Urinary bladder (tissue), 4 donors: ENCODE results near the gene GJE1. TPM values are rescaled to one million over a fixed set of nuclear protein-coding genes. Genes with fewer than 3 reads are reported as not detected.
A peak's percentile ranks its signal among the peaks of the same experiment; 100 is the strongest.
"Not testable (repeated sequence)": the region's sequence is repeated elsewhere in the genome, so short reads cannot be mapped to it uniquely, and the experiment has no call there.

Source experiments
- DNase-seq: peaks from one replicate; pipeline ENCODE4 v3.0.0-alpha.2; 2015; ENCODE audit errors: extremely low spot score
- H3K27ac ChIP-seq: one replicate; pipeline ENCODE4 v1.5.1; 2013; ENCODE audit warnings: low read depth, mild to moderate bottlenecking, moderate library complexity
- H3K36me3 ChIP-seq: one replicate; pipeline ENCODE4 v1.6.1; 2013; ENCODE audit warnings: mild to moderate bottlenecking, moderate library complexity; ENCODE audit not compliant: insufficient read depth
- H3K4me1 ChIP-seq: one replicate; pipeline ENCODE4 v1.6.1; 2013; ENCODE audit warnings: mild to moderate bottlenecking, moderate library complexity; ENCODE audit not compliant: insufficient read depth
- H3K4me3 ChIP-seq: one replicate; pipeline ENCODE4 v1.5.1; 2013; ENCODE audit warnings: low read depth, low read length
- WGBS: extraction: QIAGEN DNeasy Blood & Tissue Kit; methylation state at CpG from one replicate; pipeline ENCODE4 v1.1.7; 2013; 5-methylcytosine and 5-hydroxymethylcytosine counted together
- polyA plus RNA-seq: library from polyadenylated mRNA; stranded (reverse); fragments of 200-250 nt; gene quantifications from one replicate; pipeline ENCODE4 v1.2.3, GENCODE V29; 2013
- total RNA-seq: library from RNA; depleted of rRNA; stranded (reverse); fragments of >200 nt; gene quantifications from one replicate; pipeline ENCODE4 v1.2.3, GENCODE V29; 2014
- donor health status: healthy with polysubstance abuse.
- donor health status: healthy.

The GJE1 gene
- total RNA-seq: not detected
- polyA plus RNA-seq: not detected

GRCh38 chr6:142132625-142133024, at the start of gene GJE1:
Gene GJE1 (plus strand): TSS chr6:142132925. CDS start chr6:142133159, 234 bp downstream.
- no peak within 1 kb of the TSS for H3K27ac ChIP-seq
- no peak for DNase-seq
- WGBS: 56% methylated on average over 1 of the region's 1 CpG
- no peaks in the 10 kb centered on the region for H3K36me3 ChIP-seq
- H3K4me1 ChIP-seq: no peaks in the 10 kb centered on the region
- H3K4me3 ChIP-seq: no peak within 1 kb of the TSS

GRCh38 chr6:142087950-142088857, 44.5 kb upstream of the GJE1 start:
- WGBS: 11% methylated on average over 49 of the region's 49 CpGs
- no peaks in the 10 kb centered on the region for H3K4me1 ChIP-seq

GRCh38 chr6:142088858-142089216, 43.9 kb upstream of the GJE1 start:
- DNase-seq: no peak
- Histone ChIP-seq H3K27ac (no peak overlapping the region), H3K36me3 (no peaks in the 10 kb centered on the region), H3K4me3 (no peak overlapping the region), H3K4me1 (no peaks in the 10 kb centered on the region)
- WGBS: 2% methylated on average over 14 of the region's 14 CpGs

More at GRCh38 chr6:142087950-142088857, 44.5 kb upstream of the GJE1 start:
- Histone ChIP-seq H3K4me3 (no peak overlapping the region), H3K27ac (no peak overlapping the region), H3K36me3 (no peaks in the 10 kb centered on the region)
- DNase-seq: no peak

- not testable (repeated sequence) for H3K36me3 ChIP-seq, DNase-seq, H3K27ac ChIP-seq, H3K4me1 ChIP-seq, H3K4me3 ChIP-seq
- 97% methylated on average over 5 of the region's 5 CpGs for WGBS
These were observed 27.9 kb upstream of the GJE1 start for GRCh38 chr6:142104820-142105219.

GRCh38 chr6:142110820-142111219, 21.9 kb upstream of the GJE1 start:
- not testable (repeated sequence) for H3K4me1 ChIP-seq, H3K4me3 ChIP-seq, DNase-seq, H3K36me3 ChIP-seq, H3K27ac ChIP-seq
- 88% methylated on average over 9 of the region's 9 CpGs for WGBS

GRCh38 chr6:142112451-142113061, 20.2 kb upstream of the GJE1 start:
- Histone ChIP-seq H3K36me3 (no peaks in the 10 kb centered on the region), H3K4me1 (no peaks in the 10 kb centered on the region), H3K27ac (no peak overlapping the region), H3K4me3 (no peak overlapping the region)
- peak; percentile 33 for DNase-seq
- under 1% methylated on average over 4 of the region's 4 CpGs for WGBS

GRCh38 chr6:142117366-142117765, 15.4 kb upstream of the GJE1 start:
- Histone ChIP-seq H3K27ac (no peak overlapping the region), H3K4me1 (no peaks in the 10 kb centered on the region), H3K4me3 (no peak overlapping the region), H3K36me3 (no peaks in the 10 kb centered on the region)
- WGBS: 81% methylated on average over 2 of the region's 2 CpGs
- DNase-seq: no peak

- no peaks in the 10 kb centered on the region for H3K4me1 ChIP-seq
- DNase-seq: no peak
- no peak overlapping the region for H3K4me3 ChIP-seq
- H3K36me3 ChIP-seq: no peaks in the 10 kb centered on the region
- H3K27ac ChIP-seq: no peak overlapping the region
- whole genome bisulfite sequencing: 69% methylated on average over 3 of the region's 3 CpGs
These were observed 14.4 kb upstream of the GJE1 start for GRCh38 chr6:142118328-142118727.

GRCh38 chr6:142118925-142119324, 13.8 kb upstream of the GJE1 start:
- no peak overlapping the region for H3K4me3 ChIP-seq
- DNase-seq: no peak
- no peaks in the 10 kb centered on the region for H3K36me3 ChIP-seq
- H3K4me1 ChIP-seq: no peaks in the 10 kb centered on the region
- H3K27ac ChIP-seq: no peak overlapping the region
- 84% methylated on average over 2 of the region's 2 CpGs for WGBS

GRCh38 chr6:142121342-142121741, 11.4 kb upstream of the GJE1 start:
- WGBS: 84% methylated on average over 3 of the region's 3 CpGs
- DNase-seq: no peak
- Histone ChIP-seq H3K4me1 (no peaks in the 10 kb centered on the region), H3K27ac (no peak overlapping the region), H3K4me3 (no peak overlapping the region), H3K36me3 (no peaks in the 10 kb centered on the region)

GRCh38 chr6:142130814-142131213, 1.9 kb upstream of the GJE1 start:
- 92% methylated on average over 1 of the region's 1 CpG for WGBS
- H3K4me1 ChIP-seq: no peaks in the 10 kb centered on the region
- H3K27ac ChIP-seq: no peak overlapping the region
- no peak overlapping the region for H3K4me3 ChIP-seq
- H3K36me3 ChIP-seq: no peaks in the 10 kb centered on the region
- DNase-seq: no peak

GRCh38 chr6:142138876-142139275, 6.2 kb downstream of the GJE1 start:
- DNase-seq: no peak
- 47% methylated on average over 2 of the region's 2 CpGs for WGBS
- H3K36me3 ChIP-seq: no peaks in the 10 kb centered on the region
- no peak overlapping the region for H3K27ac ChIP-seq
- H3K4me1 ChIP-seq: no peaks in the 10 kb centered on the region
- H3K4me3 ChIP-seq: no peak overlapping the region

- H3K4me3 ChIP-seq, DNase-seq, H3K36me3 ChIP-seq, H3K27ac ChIP-seq, H3K4me1 ChIP-seq: not testable (repeated sequence)
- WGBS: 90% methylated on average over 13 of the region's 13 CpGs
These were observed 8.8 kb downstream of the GJE1 start for GRCh38 chr6:142141531-142141930.
